ENCODE measurements around the gene NVL.
"Not testable (repeated sequence)": the region's sequence is repeated elsewhere in the genome, so short reads cannot be mapped to it uniquely, and the experiment has no call there.

DNA sequence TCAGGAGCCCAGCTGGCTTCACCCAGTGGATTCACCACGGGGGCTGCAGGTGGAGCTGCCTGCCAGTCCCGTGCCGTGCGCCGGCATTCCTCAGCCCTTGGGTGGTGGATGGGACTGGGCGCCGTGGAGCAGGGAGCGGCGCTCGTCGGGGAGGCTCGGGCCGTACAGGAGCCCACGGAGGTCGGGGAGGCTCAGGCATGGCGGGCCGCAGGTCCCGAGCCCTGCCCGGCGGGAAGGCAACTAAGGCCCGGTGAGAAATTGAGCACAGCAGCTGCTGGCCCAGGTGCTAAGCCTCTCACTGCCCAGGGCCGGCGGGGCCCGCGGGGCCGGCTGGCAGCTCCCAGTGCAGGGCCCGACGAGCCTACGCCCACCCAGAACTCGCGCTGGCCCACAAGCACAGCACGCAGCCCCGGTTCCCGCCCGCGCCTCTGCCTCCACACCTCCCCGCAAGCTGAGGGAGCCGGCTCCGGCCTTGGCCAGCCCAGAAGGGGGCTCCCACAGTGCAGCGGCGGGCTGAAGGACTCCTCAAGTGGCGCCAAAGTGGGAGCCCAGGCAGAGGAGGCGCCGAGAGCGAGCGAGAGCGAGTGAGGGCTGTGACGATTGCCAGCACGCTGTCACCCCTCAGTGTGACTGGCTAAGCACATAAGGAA lies 22.6 kb upstream of the NVL start:
- TF ChIP-seq, protein P1, sequence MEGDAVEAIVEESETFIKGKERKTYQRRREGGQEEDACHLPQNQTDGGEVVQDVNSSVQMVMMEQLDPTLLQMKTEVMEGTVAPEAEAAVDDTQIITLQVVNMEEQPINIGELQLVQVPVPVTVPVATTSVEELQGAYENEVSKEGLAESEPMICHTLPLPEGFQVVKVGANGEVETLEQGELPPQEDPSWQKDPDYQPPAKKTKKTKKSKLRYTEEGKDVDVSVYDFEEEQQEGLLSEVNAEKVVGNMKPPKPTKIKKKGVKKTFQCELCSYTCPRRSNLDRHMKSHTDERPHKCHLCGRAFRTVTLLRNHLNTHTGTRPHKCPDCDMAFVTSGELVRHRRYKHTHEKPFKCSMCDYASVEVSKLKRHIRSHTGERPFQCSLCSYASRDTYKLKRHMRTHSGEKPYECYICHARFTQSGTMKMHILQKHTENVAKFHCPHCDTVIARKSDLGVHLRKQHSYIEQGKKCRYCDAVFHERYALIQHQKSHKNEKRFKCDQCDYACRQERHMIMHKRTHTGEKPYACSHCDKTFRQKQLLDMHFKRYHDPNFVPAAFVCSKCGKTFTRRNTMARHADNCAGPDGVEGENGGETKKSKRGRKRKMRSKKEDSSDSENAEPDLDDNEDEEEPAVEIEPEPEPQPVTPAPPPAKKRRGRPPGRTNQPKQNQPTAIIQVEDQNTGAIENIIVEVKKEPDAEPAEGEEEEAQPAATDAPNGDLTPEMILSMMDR (conservative IDR thresholded peaks at IDR 0.05 in 1 of 2, IDR thresholded peaks at IDR 0.05 in 1 of 2; ENCODE audit: low read depth in 1 of 2, low read length in 2 of 2), result not testable (repeated sequence)
- TF ChIP-seq EZH2 (IDR thresholded peaks at IDR 0.05; ENCODE audit: low read length, missing control alignments), result not testable (repeated sequence)
